RWPE1 (cell line): ENCODE data around the gene PDXP.

Experiments
- CTCF ChIA-PET: fragments of 350-600 bp; sonication (Branson Sonifier 250); formaldehyde crosslinking; extraction: SDS; loops from one replicate; lab custom pipeline; 2021; lab: Yijun Ruan, JAX
- POLR2A ChIA-PET: fragments of 400-600 bp; formaldehyde crosslinking; extraction: SDS; loops from one replicate; lab custom pipeline; 2020; ENCODE audit warnings: antibody characterized with exemption; ENCODE audit not compliant: low non-redundant PET; lab: Yijun Ruan, JAX
- DNase-seq: peaks from one replicate; pipeline ENCODE4 v3.0.0; 2012; ENCODE audit warnings: low spot score
- H3K27ac ChIP-seq: fragments of 450-650 bp; 2 replicates; pipeline ENCODE4 v1.5.1; 2017
- TF ChIP-seq, protein P1 (sequence below): fragments of 450-650 bp; conservative IDR thresholded peaks from 2 replicates; pipeline ENCODE4 v1.5.1; 2017; ENCODE audit warnings: low read depth, mild to moderate bottlenecking

PDXP gene

DNA sequence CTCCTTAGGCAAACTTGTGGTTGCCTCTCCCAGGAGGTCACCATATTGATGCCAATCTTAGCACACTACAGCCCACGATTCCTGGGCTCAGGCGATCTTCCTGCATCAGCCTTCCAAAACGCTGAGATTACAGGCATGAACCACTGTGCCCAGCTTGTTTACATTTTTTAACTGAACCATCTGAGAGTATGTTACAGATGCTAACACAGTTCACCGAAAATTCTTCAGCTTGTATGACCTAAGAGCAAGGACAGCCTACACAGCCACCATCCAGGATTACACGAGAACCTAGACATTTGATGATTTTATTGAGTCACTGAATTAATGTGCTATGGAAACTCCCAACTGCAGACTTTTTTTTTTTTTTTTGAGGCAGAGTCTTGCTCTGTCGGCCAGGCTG lies 11.1 kb downstream of the PDXP start:
- ChIA-PET CTCF (no interaction called here), POLR2A (interaction anchor here (0.7 kb wide), 1 partner anchor 236 kb away, joined by 6 read pairs; no protein-coding TSS in a partner anchor)
- DNase-seq: no peak
- peak overlapping the region; percentile 41 for H3K27ac ChIP-seq
- TF ChIP-seq, protein P1, sequence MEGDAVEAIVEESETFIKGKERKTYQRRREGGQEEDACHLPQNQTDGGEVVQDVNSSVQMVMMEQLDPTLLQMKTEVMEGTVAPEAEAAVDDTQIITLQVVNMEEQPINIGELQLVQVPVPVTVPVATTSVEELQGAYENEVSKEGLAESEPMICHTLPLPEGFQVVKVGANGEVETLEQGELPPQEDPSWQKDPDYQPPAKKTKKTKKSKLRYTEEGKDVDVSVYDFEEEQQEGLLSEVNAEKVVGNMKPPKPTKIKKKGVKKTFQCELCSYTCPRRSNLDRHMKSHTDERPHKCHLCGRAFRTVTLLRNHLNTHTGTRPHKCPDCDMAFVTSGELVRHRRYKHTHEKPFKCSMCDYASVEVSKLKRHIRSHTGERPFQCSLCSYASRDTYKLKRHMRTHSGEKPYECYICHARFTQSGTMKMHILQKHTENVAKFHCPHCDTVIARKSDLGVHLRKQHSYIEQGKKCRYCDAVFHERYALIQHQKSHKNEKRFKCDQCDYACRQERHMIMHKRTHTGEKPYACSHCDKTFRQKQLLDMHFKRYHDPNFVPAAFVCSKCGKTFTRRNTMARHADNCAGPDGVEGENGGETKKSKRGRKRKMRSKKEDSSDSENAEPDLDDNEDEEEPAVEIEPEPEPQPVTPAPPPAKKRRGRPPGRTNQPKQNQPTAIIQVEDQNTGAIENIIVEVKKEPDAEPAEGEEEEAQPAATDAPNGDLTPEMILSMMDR: no peak

DNA sequence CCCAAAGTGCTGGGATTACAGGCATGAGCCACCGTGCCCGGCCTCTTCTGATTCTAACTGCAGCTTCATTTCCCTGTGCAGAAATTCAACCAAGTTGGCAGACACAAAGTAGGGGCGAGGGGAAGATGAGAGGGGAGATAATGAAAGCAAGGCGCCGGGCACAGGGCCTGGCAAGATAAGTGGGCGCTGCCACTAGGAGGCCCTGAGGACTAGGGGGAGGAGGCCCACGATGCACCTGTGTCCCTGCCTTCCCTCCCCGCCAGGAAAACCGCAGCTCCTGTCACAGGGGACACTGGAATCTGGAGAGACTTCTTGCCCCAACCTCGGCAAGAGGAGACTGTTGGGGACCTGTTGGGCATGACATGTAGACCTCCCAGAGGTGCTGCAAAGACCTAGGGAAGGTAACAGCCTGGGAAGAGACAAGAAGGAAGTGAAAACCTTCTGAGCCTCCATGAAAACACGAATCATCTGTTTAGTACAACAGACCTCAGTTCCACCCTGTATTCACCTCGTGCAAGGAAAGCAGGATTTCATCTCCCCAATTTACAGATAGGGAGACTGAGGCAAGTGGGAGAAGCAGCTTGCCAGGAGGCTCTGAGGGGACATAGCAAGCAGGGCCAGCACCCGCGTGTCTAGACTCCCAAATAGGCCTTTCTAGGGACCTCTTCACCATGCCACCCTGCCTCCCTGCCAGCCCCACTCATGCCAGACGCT lies 13.8 kb downstream of the PDXP start:
- ChIA-PET POLR2A (no interaction called here), CTCF (no interaction called here)
- DNase-seq: no peak
- TF ChIP-seq, protein P1: no peak
- H3K27ac ChIP-seq: peak overlapping the region; percentile 98

DNA sequence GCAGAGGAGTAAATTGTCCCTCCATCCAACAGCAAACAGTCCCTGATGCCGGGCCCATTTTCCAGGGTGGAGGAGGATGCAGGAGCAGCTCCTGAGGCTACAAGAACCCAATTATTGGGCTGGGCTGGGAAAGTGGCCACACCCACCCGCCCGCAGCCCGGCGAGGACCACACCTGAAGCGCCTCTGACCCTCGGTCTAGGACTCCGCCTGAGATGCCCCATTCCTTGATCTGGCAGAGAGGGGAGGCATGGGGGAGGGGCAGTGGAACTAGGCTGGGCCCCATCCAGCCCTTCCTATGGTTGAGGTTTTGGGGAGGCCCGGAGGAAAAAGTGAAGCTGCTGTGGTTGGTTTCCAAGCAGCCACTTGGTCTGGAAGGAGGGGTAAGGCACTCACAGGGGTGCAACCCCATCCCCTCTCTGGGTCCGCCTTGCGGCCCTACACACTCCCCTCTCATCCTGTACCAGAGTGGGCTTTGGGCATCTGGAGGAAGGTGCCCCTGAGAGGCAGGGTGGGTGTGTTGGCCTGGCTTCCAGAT lies 14.5 kb downstream of the PDXP start:
- TF ChIP-seq, protein P1: no peak
- ChIA-PET POLR2A (no interaction called here), CTCF (no interaction called here)
- peak overlapping the region; percentile 98 for H3K27ac ChIP-seq
- no peak for DNase-seq

DNA sequence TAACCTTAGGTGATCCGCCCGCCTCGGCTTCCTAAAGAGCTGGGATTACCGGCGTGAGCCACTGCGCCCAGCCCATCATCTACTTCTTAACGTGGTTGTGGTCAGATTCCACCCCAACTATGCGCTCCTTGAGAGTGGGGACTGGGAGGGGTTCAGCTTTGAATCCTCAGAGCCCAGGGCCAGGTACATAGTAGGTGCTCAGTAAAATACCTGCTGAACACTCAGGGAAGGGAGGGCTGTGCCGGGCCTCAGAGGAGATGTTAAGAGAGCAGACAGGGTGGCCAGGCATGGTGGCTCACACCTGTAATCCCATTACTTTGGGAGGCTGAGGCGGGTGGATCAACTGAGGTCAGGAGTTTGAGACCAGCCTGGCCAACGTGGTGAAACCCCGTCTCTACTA lies 15.7 kb downstream of the PDXP start:
- ChIA-PET CTCF (no interaction called here), POLR2A (no interaction called here)
- no peak for DNase-seq
- H3K27ac ChIP-seq: peak overlapping the region; percentile 98
- TF ChIP-seq, protein P1: no peak

DNA sequence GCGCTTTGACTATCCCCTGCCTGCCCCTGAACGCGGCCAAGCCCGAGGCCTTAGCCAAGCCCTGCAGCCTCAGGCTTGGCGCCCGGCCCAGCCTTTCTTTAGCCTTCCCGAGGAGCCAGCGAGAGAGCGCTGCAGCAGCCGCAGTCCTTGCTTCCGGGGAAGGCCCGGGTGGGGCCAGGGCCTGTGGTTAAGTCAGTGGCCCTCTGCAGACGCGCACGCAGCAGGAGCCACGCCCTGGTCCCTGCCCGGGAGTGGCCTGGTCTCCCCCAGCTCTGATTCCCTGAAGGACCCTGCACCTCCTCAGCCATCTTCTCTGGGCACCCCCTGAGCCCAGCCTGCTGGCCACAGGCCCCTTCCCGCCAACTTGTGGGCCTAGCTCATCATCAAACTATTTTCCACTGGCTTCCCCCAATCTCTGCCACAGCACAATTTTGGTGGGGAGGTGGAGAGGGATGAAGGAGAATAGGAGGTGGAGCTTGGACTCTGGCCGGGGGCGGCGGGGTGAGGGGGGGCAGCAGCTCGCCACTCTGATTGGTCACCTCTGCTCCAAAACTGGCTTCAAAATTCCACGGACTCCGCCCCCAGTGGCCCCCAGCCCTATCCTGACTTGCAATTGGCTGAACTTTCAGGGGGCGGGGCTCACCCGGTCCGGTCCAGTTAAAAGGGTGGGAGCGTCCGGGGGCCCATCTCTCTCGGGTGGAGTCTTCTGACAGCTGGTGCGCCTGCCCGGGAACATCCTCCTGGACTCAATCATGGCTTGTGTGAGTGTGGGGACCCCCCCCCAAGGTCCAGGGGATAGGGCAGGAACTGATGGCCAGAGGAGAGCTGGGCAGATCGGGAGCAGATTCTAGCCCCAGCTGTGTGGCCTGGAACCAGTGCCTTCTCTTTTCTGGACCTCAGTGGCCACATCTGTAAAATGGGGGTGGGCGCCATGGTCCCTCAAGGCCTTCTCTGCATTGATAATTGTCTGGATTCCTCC lies 16.7 kb downstream of the PDXP start, which contains the start of gene LGALS1:
TSS of gene LGALS1 (plus strand) at position 686 of the 979 bp plus-strand sequence. CDS start at position 753, 67 bp downstream.
- ChIA-PET POLR2A (interaction anchor here (0.7 to 0.8 kb wide), 2 partner anchors 13 to 17 kb away, joined by 3 read pairs; partner anchors contain the start of gene PDXP), CTCF (interaction anchor here (0.9 kb wide), 1 partner anchor 32 kb away, joined by 3 read pairs; no protein-coding TSS in a partner anchor)
- TF ChIP-seq, protein P1: no peak
- H3K27ac ChIP-seq: peak within 1 kb of the TSS; percentile 98
- peak; percentile 92 for DNase-seq
